ENCODE data around the gene ATP2C1.

The ATP2C1 gene

GRCh38 chr3:130974201-130974600, 80.3 kb downstream of the ATP2C1 start:
- DNase-seq (ENCODE audit: low read depth): no peak

- DNase-seq (ENCODE audit: low read depth): no peak
Observed at GRCh38 chr3:130975251-130975650, 81.4 kb downstream of the ATP2C1 start.

GRCh38 chr3:130976706-130977105, 82.8 kb downstream of the ATP2C1 start:
- DNase-seq (ENCODE audit: low read depth): no peak

DNA sequence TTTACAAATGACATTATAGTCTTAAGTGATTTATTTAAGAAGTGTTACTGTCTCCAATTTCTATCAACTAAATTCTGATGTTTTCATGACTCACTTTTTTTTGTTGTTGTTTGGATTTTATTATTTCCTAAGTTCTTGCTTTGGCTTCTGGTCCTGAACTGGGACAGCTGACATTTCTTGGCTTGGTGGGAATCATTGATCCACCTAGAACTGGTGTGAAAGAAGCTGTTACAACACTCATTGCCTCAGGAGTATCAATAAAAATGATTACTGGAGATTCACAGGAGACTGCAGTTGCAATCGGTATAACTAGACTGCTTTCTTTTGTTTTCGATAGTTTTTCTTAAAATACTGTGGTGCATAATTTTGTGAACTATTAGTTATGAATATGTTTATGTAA, 85.2 kb downstream of the ATP2C1 start:
- no peak for DNase-seq (ENCODE audit: low read depth)

GRCh38 chr3:130981469-130981868, 87.6 kb downstream of the ATP2C1 start:
- no peak for DNase-seq (ENCODE audit: low read depth)

- no peak for DNase-seq (ENCODE audit: low read depth)
Observed at GRCh38 chr3:130990282-130990681, 96.4 kb downstream of the ATP2C1 start.

DNA sequence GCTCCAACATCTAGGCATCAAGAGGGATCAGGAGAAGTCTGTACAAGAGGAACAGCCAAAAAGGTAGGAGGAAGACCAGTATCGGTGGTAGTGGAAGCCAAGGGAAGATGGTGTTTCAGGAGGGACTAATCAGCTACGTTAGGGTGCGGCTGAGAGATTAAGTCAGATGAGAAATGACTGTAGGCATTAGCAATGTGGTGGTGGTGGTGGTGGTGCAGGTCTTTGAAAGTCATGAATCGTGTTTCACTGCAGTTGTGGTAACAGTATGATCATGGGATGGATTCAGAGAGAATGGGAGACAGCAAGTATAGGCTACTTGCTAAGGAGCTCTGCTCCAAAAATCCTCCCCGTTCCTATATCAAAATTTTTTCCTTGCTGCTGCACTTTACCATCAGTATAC, 97.2 kb downstream of the ATP2C1 start:
- no peak for DNase-seq (ENCODE audit: low read depth)

- no peak for DNase-seq (ENCODE audit: low read depth)
Observed at GRCh38 chr3:130992344-130992743, 98.5 kb downstream of the ATP2C1 start.

- DNase-seq (ENCODE audit: low read depth): no peak
Observed at GRCh38 chr3:130997289-130997688, 103.4 kb downstream of the ATP2C1 start.

DNA sequence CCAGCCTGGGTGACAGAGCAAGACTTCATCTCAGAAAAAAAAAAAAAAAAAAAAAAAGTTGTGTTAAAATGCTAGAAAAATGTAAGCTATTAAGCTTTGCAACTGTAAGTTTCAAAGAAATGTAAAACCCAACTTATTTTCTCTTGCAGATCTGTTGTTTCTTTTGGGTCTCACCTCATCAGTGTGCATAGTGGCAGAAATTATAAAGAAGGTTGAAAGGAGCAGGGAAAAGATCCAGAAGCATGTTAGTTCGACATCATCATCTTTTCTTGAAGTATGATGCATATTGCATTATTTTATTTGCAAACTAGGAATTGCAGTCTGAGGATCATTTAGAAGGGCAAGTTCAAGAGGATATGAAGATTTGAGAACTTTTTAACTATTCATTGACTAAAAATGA, 107.2 kb downstream of the ATP2C1 start:
- no peak for DNase-seq (ENCODE audit: low read depth)

DNA sequence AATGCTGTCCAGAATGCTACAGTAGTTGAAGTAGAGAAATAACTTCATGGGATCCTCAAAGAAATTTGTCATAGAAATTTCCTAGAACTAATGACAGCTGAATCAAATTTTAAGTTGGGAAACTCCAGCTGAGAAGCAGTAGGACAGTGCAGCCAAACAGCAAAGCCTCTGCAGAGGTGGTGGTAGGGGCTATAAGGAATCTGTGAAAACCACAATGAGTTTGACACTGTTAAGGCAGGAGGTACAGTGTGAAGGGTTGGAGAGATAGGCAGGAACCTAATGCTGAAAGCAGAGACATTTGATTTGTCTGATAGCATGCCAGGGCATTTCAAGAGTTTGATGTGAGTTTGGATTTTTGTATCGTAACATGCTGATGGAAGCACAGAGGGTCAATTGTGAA, 110.7 kb downstream of the ATP2C1 start:
- DNase-seq (ENCODE audit: low read depth): no peak

DNA sequence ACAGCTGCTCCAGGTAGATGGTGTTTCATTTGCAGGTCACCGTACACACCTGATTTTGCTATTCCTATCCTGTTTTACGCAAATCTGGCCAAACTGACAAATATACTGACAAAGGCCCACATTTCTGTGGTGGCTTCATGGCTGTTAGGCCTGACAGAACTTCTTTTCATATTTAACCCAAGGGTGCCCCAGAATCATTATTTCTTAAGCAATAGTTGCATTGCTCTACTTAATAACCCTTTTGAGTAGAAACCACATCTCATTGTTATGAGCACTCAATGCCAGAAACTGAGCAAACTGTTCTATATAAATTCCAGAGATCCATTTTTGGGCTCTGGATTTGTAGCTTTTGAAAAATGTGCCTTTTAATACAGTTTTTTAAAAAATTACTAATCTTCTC, 113.4 kb downstream of the ATP2C1 start:
- DNase-seq (ENCODE audit: low read depth): no peak

DNA sequence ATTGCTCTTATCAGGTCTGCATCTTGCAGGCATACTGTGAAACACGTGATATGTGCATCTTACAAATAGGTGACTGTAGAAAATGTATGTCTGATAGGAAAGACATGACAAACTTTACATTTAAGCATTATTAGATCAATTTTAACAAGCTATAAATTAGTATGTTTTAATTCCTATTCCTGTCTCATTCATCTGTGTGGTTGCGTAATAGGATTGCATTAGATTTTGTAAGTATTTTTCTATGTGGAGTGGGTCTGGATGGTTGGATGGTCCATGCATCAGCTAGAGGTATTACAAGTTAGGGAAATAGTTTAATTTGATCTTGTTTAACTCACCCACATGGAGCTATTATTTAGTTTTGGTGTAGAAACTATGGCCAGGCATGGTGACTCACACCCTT, 113.9 kb downstream of the ATP2C1 start:
- DNase-seq (ENCODE audit: low read depth): no peak

- DNase-seq (ENCODE audit: low read depth): no peak
Observed at GRCh38 chr3:131008326-131008725, 114.4 kb downstream of the ATP2C1 start.

DNA sequence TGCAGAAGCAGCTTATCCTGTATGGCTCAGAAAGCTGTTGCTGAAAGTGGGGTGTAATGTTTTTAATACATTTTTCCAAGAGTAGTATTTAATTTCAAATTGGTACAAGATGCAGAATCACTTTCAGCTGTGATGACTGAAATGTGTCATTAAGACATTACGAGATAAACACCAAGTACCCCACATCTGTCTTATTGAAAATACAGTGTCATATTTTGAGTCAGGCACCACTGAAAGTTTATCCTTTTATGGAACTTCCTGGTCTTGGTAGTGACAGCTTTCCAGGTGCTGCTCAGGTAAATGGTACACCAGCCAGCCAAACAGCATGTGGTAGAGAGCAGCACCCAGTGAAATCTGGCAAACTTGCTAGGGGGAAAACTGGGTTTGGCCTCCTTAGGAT, 115.8 kb downstream of the ATP2C1 start:
- no peak for DNase-seq (ENCODE audit: low read depth)

DNA sequence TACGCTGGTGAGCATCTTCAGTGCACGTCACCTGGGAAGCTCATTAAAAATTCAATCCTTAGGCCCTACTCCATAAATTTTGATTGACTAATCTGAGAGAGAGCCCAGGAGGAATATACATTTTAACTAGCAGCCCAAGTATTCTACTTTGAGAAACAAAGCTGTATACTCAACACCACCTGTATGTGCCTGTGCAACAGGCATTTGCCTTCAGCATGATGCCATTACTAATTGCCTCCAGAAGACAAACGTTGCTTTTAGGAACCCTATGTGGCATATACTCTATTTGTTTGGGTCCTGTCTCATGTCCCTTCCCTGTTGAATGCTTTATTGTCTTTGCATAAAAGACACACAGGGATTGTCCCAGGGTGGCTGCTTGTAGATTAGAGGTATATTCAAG, 125.1 kb downstream of the ATP2C1 start:
- no peak for DNase-seq (ENCODE audit: low read depth)

DNA sequence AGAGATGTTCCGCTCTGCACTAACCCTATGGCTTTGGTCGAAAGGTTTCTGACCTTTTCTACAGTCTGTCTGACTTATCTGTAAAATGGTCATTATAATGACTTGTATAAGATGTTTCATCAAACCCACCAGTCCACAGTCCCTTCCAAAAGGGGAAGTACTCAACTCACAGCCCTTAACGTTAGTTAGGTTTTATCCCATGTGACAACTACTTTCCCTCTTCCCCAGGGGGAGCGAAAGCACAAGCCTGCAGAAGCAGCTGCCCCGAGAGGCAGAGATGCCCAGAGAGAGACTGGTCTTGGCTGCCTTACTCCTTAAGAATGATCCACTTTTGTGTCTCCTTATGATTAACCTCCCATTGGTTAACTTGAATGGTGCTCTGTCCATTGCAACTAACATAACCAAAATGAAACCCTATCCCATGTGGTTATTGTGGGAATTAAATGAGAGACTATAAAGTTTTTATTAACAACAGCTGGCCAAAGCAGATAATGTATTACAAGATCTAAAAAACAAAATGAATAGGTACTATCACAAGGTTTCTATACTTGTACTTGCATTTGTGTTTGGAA, 126.3 kb downstream of the ATP2C1 start:
- DNase-seq (ENCODE audit: low read depth): no peak

DNA sequence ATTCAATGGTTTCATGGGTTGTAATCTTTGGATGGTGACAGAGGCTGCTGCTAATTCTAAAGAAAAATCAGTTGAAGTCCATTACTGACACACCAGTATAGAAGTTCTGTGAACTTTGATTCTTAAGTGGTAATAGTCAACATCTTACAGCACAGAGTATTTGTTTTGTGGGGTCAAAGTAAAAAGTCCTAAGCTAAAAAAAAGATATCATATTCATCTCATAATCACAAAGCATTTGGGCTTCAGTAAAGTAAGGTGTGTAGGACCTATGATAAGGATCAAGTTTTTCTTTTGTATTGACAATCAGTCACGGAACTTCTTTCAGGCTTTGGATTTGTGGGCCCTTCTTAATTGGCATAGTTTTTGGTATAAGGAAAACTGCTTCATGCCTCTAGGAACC, 131.7 kb downstream of the ATP2C1 start:
- DNase-seq (ENCODE audit: low read depth): no peak

DNA sequence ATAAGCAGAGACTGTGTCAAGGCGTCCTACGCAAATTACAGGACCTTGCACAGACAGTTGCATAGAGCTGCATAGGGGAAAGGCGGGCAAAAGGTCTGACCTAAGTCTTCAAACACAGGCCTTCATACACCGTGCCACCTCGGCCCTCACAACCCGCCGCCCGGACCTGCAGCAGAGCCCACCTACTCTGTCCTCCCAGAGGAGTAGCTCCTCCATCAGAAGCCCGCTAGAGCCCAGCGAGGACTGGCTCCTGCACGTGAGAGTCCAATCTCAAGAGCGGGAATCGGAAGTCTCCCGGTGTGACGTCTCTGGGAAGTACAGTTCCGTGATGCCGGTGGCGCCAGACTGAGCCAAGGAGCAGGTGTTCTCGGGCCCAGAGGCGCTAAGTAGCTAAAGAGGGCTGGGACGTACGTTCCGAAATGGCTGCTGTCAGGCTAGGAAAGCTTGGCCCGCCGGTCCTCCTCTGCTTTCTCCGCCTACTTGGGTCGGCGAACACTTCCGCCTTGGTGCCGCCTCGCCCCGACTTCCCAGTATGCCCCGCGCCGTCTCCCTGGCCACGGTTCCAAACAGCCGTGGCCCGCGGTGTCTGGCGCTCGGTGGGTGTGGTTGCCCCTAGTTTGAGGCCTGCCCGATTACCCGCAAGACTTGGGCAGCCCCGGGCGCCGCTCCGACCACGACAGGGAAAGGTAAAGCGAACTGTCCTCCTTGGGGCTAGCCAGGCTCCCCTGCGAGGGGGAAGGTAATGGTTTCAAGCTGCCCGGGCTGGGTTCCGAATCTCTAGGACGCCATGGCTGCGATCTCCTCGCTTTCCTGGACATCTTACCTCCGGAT, 132.7 kb downstream of the ATP2C1 start, which contains the start of the genes ASTE1 and NEK11:
TSS of gene ASTE1 (minus strand) at position 505 of the 831 bp plus-strand sequence. CDS start 1,519 bp downstream, outside the sequence.
TSS of gene NEK11 (plus strand) at position 557 of the 831 bp plus-strand sequence. CDS start 2,832 bp downstream, outside the sequence.
- peak; percentile 89 for DNase-seq (ENCODE audit: low read depth)

DNA sequence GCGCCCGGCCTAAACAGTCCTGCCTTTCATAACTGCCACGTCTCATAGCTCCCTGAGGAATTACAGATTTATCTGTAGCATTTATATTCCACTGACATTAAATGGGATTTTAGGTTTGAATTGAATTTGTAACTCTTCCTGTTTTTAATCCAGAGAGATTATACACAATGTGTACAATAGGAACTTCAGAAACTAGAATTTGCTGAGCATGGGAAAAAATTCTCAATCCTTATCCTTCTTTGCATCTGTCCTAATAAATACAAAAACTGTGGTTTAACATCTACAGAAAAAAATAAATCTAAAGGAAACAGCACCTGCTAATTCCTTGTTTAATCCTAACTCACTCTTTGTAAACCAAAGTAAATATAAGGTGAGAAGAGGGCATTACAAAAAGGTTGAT, 135.0 kb downstream of the ATP2C1 start:
- DNase-seq (ENCODE audit: low read depth): no peak

- DNase-seq (ENCODE audit: low read depth): no peak
Observed at GRCh38 chr3:131031660-131032059, 137.8 kb downstream of the ATP2C1 start.

DNA sequence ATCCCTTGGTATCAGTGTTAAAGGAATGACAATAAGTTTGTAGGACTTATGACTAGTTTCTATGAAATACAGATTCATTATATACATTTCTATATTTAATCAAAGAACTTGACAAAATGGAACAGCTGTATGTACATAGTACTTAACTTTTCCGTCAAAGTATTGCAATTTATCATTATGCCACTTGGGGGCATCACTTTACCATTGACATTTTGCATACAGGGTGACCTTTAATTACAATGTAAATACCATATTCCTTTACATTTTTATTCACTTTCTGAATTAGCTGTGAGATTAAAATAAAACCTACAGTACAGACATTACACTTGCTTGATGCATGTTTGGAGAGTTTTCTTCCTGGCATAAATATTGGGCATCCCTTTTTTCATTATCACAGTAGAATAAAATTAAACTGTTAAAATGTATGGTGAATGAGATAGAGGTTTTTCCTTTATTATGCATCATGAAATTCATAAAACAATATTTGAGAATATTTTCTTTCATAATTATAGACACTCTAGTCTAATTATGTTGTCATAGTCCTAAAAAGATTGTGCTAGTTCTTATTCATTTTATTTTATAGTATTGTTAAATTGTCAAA, 139.7 kb downstream of the ATP2C1 start:
- no peak for DNase-seq (ENCODE audit: low read depth)

DNA sequence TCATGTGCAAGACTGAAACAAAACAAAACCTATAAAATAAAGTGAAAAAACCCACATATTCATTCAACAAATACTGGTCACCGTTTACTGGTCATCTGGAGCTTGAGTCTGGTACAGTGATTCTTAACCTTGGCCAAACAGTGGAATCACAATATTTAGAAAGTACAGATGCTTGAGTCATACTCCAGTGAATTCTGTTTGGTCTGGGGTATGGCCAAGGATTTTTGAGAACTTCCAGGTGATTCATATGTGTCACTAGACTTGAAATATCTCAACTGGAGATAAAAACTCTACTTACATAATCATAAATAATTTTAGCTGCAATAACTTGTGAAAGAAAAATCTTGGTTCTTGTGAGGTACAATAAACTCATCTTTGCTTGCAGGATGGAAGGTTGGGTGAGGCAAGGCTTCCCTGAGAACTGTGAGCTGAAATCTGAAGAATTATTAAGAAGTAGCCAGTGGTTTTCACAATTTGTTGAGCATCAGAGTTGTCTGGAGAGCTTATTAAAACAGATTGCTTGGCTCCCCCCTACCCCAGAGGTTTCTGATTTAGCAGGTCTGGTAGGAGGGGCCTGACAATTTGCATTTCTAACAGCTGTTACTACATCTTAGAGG, 142.4 kb downstream of the ATP2C1 start:
- DNase-seq (ENCODE audit: low read depth): no peak

Measured in T follicular helper cell (primary cell).